Keratinocyte (primary cell): ENCODE measurements around the gene ING4. TPM values are rescaled to one million over a fixed set of nuclear protein-coding genes. Genes with fewer than 3 reads are reported as not detected.
A peak's percentile ranks its signal among the peaks of the same experiment; 100 is the strongest.

Source experiments
- DNase-seq: peaks from one replicate; pipeline ENCODE4 v3.0.0-alpha.2; 2011; ENCODE audit warnings: low read depth, missing footprints, low spot score
- FAIRE-seq: peaks from 2 replicates; lab custom pipeline; 2011; peaks lifted over from hg19 to GRCh38; lab: Jason Lieb, UNC
- H2AFZ ChIP-seq: 2 replicates; pipeline ENCODE4 v1.6.0; 2012; ENCODE audit warnings: low read length, control low read depth, inconsistent platforms; ENCODE audit not compliant: control insufficient read depth
- H3K27ac ChIP-seq: 2 replicates; pipeline ENCODE4 v1.5.1; 2011; ENCODE audit warnings: low read length; ENCODE audit not compliant: control insufficient read depth, insufficient read depth
- H3K27me3 ChIP-seq: 3 replicates; pipeline ENCODE4 v1.6.0; 2011; ENCODE audit warnings: low read length; ENCODE audit not compliant: control insufficient read depth, insufficient read depth; ENCODE audit errors: extremely low read depth
- H3K36me3 ChIP-seq, 2 experiments: 2 replicates in 1 of 2; 3 replicates in 1 of 2; pipeline ENCODE4 v1.5.1; 2011; ENCODE audit warnings: low read length in 2 of 2, mild to moderate bottlenecking in 1 of 2; ENCODE audit not compliant: control insufficient read depth in 2 of 2, insufficient read depth in 2 of 2; ENCODE audit errors: extremely low read depth in 1 of 2
- H3K4me1 ChIP-seq: 3 replicates; pipeline ENCODE4 v1.5.1; 2011; ENCODE audit warnings: low read length; ENCODE audit not compliant: control insufficient read depth, insufficient read depth; ENCODE audit errors: extremely low read depth
- H3K4me2 ChIP-seq: 3 replicates; pipeline ENCODE4 v1.6.0; 2011; ENCODE audit warnings: low read depth, low read length; ENCODE audit not compliant: control insufficient read depth, insufficient read depth; ENCODE audit errors: extremely low read depth
- H3K4me3 ChIP-seq, 3 experiments: fragments of 200-600 bp in 1 of 3; sonication (generic) in 1 of 3; 2 replicates in 2 of 3; 3 replicates in 1 of 3; pipeline ENCODE4 v1.5.1; 2011 to 2016; ENCODE audit warnings: low read length in 3 of 3, mild to moderate bottlenecking in 3 of 3, control low read depth in 2 of 3, inconsistent platforms in 1 of 3, low read depth in 1 of 3, mixed read lengths in 1 of 3, mixed run types in 1 of 3, moderate library complexity in 1 of 3; ENCODE audit not compliant: control insufficient read depth in 2 of 3, insufficient read depth in 2 of 3; ENCODE audit errors: extremely low read depth in 1 of 3
- H3K79me2 ChIP-seq: 2 replicates; pipeline ENCODE4 v1.6.0; 2012; ENCODE audit warnings: low read length; ENCODE audit not compliant: control insufficient read depth, insufficient read depth
- H3K9ac ChIP-seq: 3 replicates; pipeline ENCODE4 v1.6.0; 2011; ENCODE audit warnings: low read length; ENCODE audit not compliant: control insufficient read depth, insufficient read depth; ENCODE audit errors: extremely low read depth
- H3K9me1 ChIP-seq: 3 replicates; pipeline ENCODE4 v1.6.0; 2011; ENCODE audit warnings: low read length; ENCODE audit not compliant: control insufficient read depth, insufficient read depth; ENCODE audit errors: extremely low read depth
- H3K9me3 ChIP-seq: 2 replicates; pipeline ENCODE4 v1.5.1; 2012; ENCODE audit warnings: low read depth, low read length; ENCODE audit not compliant: control insufficient read depth
- H4K20me1 ChIP-seq: 3 replicates; pipeline ENCODE4 v1.6.0; 2011; ENCODE audit warnings: low read length; ENCODE audit not compliant: control insufficient read depth, insufficient read depth; ENCODE audit errors: extremely low read depth
- EZH2 ChIP-seq: IDR thresholded peaks from one replicate; pipeline ENCODE4 v1.6.1; 2012; ENCODE audit warnings: inconsistent platforms, mild to moderate bottlenecking, low read length, moderate library complexity
- dilution Hi-C: fragments of 300-500 bp; cut with MboI; formaldehyde crosslinking; loops from one replicate; pipeline ENCODE4 v1.7.0; 2020; ENCODE audit warnings: low sequenced_read_pairs; ENCODE audit not compliant: extremely low pct_ligation_motif_present
- polyA plus RNA-seq, 5 experiments: library from polyadenylated mRNA; depleted of rRNA in 3 of 5; stranded (reverse) in 3 of 5; stranded (forward) in 1 of 5; unstranded in 1 of 5; fragments of >200 nt; gene quantifications; 1 replicate in 1 of 5; 2 replicates in 3 of 5; 3 replicates in 1 of 5; pipeline versions ENCODE4 v1.2.1 to v1.2.3, GENCODE V29; 2011 to 2012; ENCODE audit warnings: missing spikeins in 2 of 5, low read depth in 1 of 5, low replicate concordance in 1 of 5
- TF ChIP-seq, protein P1 (sequence below), 3 experiments: IDR thresholded peaks in 1 of 3; conservative IDR thresholded peaks in 1 of 3; optimal IDR thresholded peaks in 1 of 3; 2 replicates in 2 of 3; 3 replicates in 1 of 3; pipeline versions ENCODE3 to v1.5.1; 2011; ENCODE audit warnings: low read length in 3 of 3, mild to moderate bottlenecking in 3 of 3, moderate library complexity in 2 of 3, control low read depth in 1 of 3, inconsistent platforms in 1 of 3; ENCODE audit not compliant: insufficient read depth in 2 of 3; ENCODE audit errors: extremely low read depth in 1 of 3

ING4 gene
- polyA plus RNA-seq, 1 donor (not counting 4 experiments of a cell fraction or from before 2014, with no cell fraction given), result 30.4 TPM

DNA sequence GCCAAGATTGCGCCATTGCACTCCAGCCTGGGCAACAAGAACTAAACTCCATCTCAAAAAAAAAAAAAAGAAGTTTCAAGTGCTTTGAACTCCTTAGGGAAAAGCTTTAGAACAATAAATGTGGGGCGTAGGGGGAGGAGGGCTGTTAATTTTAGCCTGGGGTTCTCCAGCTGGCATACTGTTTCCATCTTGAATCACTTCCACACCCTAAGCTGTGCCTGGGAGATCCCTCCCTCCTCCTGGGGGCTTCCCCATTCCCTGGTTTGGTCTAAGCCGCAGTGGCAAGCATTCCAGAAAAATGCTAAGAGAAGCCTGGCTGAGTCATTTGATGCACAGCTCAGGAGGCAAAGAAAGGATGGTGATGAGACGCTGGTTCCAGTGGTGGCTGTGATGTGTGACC is 28.6 kb upstream of the ING4 start:
- Histone ChIP-seq H3K9me1 (no peaks in the 10 kb centered on the region), H3K4me2 (no peak overlapping the region), H4K20me1 (no peaks in the 10 kb centered on the region), H3K27ac (no peak overlapping the region), H3K27me3 (no peaks in the 10 kb centered on the region), H3K79me2 (peaks cover 36% of the 10 kb centered on the region), H2AFZ (no peak overlapping the region), H3K4me1 (peaks cover 21% of the 10 kb centered on the region), H3K36me3 (no peaks in the 10 kb centered on the region), H3K4me3 (no peak overlapping the region), H3K9ac (no peak overlapping the region), H3K9me3 (no peaks in the 10 kb centered on the region)
- FAIRE-seq (peak; percentile 20), DNase-seq (no peak)
- TF ChIP-seq EZH2, result no peak
- TF ChIP-seq, protein P1, sequence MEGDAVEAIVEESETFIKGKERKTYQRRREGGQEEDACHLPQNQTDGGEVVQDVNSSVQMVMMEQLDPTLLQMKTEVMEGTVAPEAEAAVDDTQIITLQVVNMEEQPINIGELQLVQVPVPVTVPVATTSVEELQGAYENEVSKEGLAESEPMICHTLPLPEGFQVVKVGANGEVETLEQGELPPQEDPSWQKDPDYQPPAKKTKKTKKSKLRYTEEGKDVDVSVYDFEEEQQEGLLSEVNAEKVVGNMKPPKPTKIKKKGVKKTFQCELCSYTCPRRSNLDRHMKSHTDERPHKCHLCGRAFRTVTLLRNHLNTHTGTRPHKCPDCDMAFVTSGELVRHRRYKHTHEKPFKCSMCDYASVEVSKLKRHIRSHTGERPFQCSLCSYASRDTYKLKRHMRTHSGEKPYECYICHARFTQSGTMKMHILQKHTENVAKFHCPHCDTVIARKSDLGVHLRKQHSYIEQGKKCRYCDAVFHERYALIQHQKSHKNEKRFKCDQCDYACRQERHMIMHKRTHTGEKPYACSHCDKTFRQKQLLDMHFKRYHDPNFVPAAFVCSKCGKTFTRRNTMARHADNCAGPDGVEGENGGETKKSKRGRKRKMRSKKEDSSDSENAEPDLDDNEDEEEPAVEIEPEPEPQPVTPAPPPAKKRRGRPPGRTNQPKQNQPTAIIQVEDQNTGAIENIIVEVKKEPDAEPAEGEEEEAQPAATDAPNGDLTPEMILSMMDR (optimal IDR thresholded peaks at IDR 0.05 in 1 of 3, IDR thresholded peaks at IDR 0.05 in 1 of 3, conservative IDR thresholded peaks at IDR 0.05 in 1 of 3; ENCODE audit: extremely low read depth in 1 of 3, insufficient read depth in 2 of 3, low read length in 3 of 3), result no peak
- dilution Hi-C loops, result no loop called here

DNA sequence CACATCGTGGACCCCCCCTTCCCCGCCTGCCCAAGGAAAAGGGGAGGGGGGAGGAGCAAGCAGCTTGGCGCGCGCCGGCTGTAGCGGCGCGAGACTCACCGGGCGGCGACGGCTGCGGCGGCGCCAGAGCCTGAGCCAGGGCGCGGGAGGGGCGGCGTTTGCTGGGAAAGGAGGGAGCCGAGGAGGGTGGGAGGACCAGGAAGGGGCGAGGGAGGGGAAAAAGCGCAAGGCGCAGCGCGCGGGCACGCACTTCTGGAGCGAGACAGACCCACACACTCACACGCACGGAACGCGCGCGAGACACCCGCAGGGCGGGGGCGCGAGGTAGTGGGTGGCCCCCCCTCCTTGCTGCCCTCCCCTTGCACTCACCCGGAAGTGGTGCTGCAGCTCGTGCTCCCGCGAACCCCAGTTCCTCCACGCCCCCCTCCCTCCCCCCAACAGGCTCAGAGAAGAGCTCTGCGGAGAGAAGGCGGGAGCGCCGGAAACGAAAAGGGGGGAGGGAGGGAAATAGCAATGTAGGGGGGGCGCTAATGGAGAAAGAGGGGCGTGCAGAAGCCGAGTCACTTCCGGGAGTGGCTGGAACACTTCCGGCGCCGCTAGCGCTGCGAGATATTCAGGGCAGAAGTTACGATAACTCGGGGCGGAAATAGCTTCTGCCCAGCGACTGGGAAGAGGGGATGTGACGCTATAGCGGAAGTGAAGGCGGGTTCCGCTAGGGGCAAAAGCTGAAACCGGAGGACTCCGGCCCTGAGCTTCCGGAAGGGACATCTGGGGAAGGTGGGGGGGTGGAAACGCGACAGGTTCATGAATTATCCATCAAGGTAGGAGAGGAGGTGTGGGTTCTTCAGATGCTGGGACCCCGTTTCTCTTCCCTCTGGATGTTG is 26.3 kb upstream of the ING4 start, which contains the start of gene ZNF384:
Gene ZNF384 (minus strand): TSS at position 377 of the 884 bp plus-strand sequence. CDS start 9,855 bp downstream, outside the sequence.
- peaks cover 21% of the 10 kb centered on the region for H3K4me1 ChIP-seq
- no peak for TF ChIP-seq EZH2
- TF ChIP-seq, protein P1 (optimal IDR thresholded peaks at IDR 0.05 in 1 of 3, IDR thresholded peaks at IDR 0.05 in 1 of 3, conservative IDR thresholded peaks at IDR 0.05 in 1 of 3; ENCODE audit: extremely low read depth in 1 of 3, insufficient read depth in 2 of 3, low read length in 3 of 3), result peak in 1 of 3 experiments; percentile 3
- H3K79me2 ChIP-seq, result peaks cover 58% of the 10 kb centered on the region
- no peaks in the 10 kb centered on the region for H3K9me3 ChIP-seq
- dilution Hi-C loops, result no loop called here
- H3K27me3 ChIP-seq, result no peaks in the 10 kb centered on the region
- DNase-seq (peak; percentile 92), FAIRE-seq (peak; percentile 13)
- peak within 1 kb of the TSS; percentile 92 for H2AFZ ChIP-seq
- H3K4me3 ChIP-seq, result peak within 1 kb of the TSS; percentile 84 to 98 (median 97)
- H3K36me3 ChIP-seq, result peaks cover 0 to 6% of the 10 kb centered on the region in 2 experiments
- peak within 1 kb of the TSS; percentile 98 for H3K4me2 ChIP-seq
- H4K20me1 ChIP-seq, result no peaks in the 10 kb centered on the region
- no peaks in the 10 kb centered on the region for H3K9me1 ChIP-seq
- H3K9ac ChIP-seq, result peak within 1 kb of the TSS; percentile 92
- peak within 1 kb of the TSS; percentile 81 for H3K27ac ChIP-seq
